ENCODE data around the gene ZNF526. TPM values are rescaled to one million over a fixed set of nuclear protein-coding genes. Genes with fewer than 3 reads are reported as not detected.

Gene ZNF526
- total and polyA plus RNA-seq, 9 of the 15 experiments (the other 6 are each of a cell fraction or from before 2014, with no cell fraction given) = 1.3 to 17.9 (median 6.2) TPM

- no TSS peak for BruUV-seq (replicated peaks)
- TF ChIP-seq YY1 (IDR thresholded peaks at IDR 0.05; ENCODE audit: borderline replicate concordance in 1 of 3, control insufficient read depth in 1 of 3, extremely low read depth in 1 of 3, insufficient read depth in 3 of 3, insufficient read length in 1 of 3, insufficient replicate concordance in 2 of 3, low read depth in 1 of 3, low read length in 2 of 3) (no peak), PML (IDR thresholded peaks at IDR 0.05; ENCODE audit: low read length) (no peak), ETV1 (tag; conservative IDR thresholded peaks at IDR 0.05; ENCODE audit: low read depth) (no peak), PTTG1 (tag; IDR thresholded peaks at IDR 0.05; ENCODE audit: low read depth) (no peak), SMARCB1 (IDR thresholded peaks at IDR 0.05; ENCODE audit: insufficient read length, low read depth) (no peak), ZNF512 (tag; IDR thresholded peaks at IDR 0.05) (peak; percentile 97), GATA2 (CRISPR knock-in tag; IDR thresholded peaks at IDR 0.05) (no peak), ZNF143 (CRISPR knock-in tag; IDR thresholded peaks at IDR 0.05) (no peak), POLR2B (IDR thresholded peaks at IDR 0.05; ENCODE audit: low read depth, partially characterized antibody) (no peak), PKNOX1 (IDR thresholded peaks at IDR 0.05) (no peak), CBX5 (IDR thresholded peaks at IDR 0.05; ENCODE audit: borderline replicate concordance, low read depth) (no peak), CREB3L1 (IDR thresholded peaks at IDR 0.05; ENCODE audit: borderline replicate concordance, low read depth) (no peak), ZNF766 (CRISPR knock-in tag; conservative IDR thresholded peaks at IDR 0.05) (0 out of 2 replicates have a peak, but pooled peaks have one; percentile 14), PHF8 (IDR thresholded peaks at IDR 0.05; ENCODE audit: borderline replicate concordance, low read length) (no peak)
- Histone ChIP-seq H4K20me1 (replicated peaks; ENCODE audit: control insufficient read depth, insufficient read depth, low read length) (0 out of 2 replicates have a peak, but pooled peaks cover 3% of the 10 kb centered on the region), H3K4me2 (ENCODE audit: insufficient read depth, low read length) (no peak overlapping the region), H3K4me3 (no peak overlapping the region), H3K4me1 (replicated peaks in 1 of 2; ENCODE audit: control insufficient read depth in 2 of 2, insufficient read depth in 2 of 2, low read length in 2 of 2) (peaks cover 0 to 6% of the 10 kb centered on the region in 2 experiments; a peak in 1 of 5 replicates), H3K79me2 (ENCODE audit: control insufficient read depth, insufficient read depth, low read length) (no peaks in the 10 kb centered on the region), H3K9me1 (ENCODE audit: control insufficient read depth, insufficient read depth, low read length) (no peaks in the 10 kb centered on the region), H3K36me3 (ENCODE audit: control insufficient read depth, insufficient read depth, low read length) (no peaks in the 10 kb centered on the region), H3K27me3 (ENCODE audit: control insufficient read depth in 2 of 2, insufficient read depth in 2 of 2, low read length in 2 of 2) (peaks cover 6 to 13% of the 10 kb centered on the region in 2 experiments), H3K9me3 (replicated peaks; ENCODE audit: control insufficient read depth, insufficient read depth, low read depth, low read length) (peaks cover 4% of the 10 kb centered on the region; the same call in 1 of the 2 replicates), H3K9ac (ENCODE audit: insufficient read depth in 1 of 2, low read depth in 2 of 2, low read length in 2 of 2) (no peak overlapping the region), H2AFZ (ENCODE audit: low read depth, low read length) (no peak overlapping the region), H3K27ac (ENCODE audit: extremely low read depth, low read depth, low read length) (no peak overlapping the region)
- 5% methylated on average over 1 of the region's 1 CpG for WGBS (ENCODE audit: insufficient coverage, low coverage, missing lambda C conversion rate)
- FAIRE-seq (no peak), DNase-seq (ENCODE audit: extremely low read depth in 1 of 4, low spot score in 3 of 4) (no peak), ATAC-seq (no peak)
- CTCF ChIA-PET (ENCODE audit: low intra/inter-chr PET ratio) = no interaction called here
- POLR2A ChIA-PET = interaction anchor here (0.9 kb wide), 1 partner anchor 99 kb away, joined by 3 read pairs; no protein-coding TSS in a partner anchor
- in situ Hi-C loops (cut with MboI) (no loop called here), intact Hi-C loops (cut with micrococcal nuclease) (no loop called here)
Observed at GRCh38 chr19:42188665-42189064, 31.4 kb upstream of the ZNF526 start.

Measured in K562 (cell line).